Activated T-cell treated with anti-CD3 and anti-CD28 coated beads, Interleukin-2, amount 50 U/mL, for 1 hour (primary cell): ENCODE data around the gene APBA2.

Experiments
- DNase-seq: peaks from one replicate; pipeline ENCODE4 v3.0.0-alpha.2; 2020

APBA2 gene

DNA sequence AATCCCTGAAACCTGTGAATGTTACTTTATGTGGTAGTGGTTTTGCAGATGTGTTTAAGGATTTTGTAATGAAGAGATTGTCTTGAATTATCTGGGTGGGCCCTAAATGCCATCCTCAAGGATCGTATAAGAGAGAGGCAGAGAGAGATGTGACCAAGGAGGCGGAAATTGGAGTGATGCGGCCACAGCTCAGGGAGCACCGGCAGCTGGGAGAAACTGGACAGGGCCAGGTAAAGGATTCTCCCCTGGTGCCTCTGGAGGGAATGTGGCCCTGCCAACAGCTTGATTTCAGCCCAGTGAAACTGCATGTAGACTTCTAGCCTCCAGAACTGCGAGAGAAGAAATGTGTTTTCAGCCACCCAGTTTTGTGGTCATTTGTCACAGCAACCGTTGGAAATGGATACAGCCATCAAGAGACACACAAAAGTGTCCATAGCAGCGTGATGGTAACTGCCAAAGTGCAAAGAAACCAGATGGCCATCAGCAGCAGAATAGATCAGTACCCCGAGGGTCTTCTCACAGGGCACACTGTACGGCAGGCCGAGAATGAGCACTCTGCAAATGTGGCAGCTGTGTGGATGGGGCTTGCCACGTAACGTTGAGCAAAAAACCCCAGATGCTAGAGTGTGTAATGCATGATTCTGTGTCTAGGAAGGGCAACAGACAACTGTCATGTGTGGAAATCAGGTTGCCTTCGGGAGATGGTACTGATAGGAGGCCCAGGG is 12.2 kb downstream of the APBA2 start:
- DNase-seq = no peak

DNA sequence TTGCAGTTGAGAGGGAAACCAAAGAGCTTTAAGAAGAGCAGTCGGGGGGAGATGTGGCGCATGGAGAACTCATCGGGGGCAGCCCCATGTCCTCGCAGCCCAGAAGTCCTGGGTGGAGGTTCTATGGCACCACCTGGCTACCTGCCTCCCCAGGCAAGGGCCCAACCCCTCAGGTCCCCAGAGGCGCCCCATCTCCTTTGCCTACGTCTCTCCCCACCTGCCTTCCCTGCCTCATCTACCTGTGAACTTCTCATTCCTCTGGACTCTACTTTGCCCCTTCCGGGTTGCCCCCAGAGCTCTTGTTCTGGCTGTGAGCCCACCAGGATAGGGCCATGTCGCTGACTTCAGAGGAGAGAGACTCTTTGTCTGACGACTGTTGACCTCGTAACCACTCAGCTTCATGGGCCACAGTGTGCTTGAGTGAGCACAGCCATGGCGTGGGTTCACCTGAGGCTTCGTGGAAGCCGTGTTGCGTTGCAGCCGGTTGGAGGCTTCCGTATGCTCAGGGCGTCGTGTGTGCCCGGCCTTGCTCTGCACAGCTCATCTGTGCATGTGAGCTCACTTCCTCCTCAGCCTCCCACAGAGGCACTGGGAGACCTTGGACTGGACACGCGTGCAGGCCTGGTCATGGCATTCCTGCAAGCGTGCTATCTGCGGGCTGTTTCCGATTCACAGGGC is 13.4 kb downstream of the APBA2 start:
- no peak for DNase-seq

- no peak for DNase-seq
Observed at GRCh38 chr15:28900041-28900891, 14.5 kb downstream of the APBA2 start.

- DNase-seq = no peak
Observed at GRCh38 chr15:28900892-28901586, 15.3 kb downstream of the APBA2 start.

- DNase-seq = peak; percentile 5
Observed at GRCh38 chr15:28901587-28901980, 15.8 kb downstream of the APBA2 start.

- peak; percentile 9 for DNase-seq
Observed at GRCh38 chr15:28901987-28902745, 16.4 kb downstream of the APBA2 start.

DNA sequence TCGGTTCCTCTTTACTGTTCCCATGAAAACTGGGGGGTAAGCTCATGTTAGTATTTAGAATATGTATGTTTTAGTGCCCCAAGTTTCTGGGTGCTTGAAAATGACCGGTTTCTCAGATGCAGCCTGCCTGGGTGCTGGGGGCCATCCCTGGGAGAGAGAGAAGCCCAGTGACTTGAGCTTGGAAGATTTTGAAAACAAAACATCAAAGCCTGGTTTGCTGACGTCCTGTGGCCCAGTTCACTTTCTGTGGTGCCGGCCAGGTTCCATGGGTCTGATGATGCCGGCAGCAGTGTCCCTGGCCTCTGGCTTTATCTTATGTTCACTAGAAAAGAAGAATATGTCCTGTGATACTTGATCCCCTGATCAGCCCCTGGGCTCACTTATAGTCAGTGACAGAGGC is 17.1 kb downstream of the APBA2 start:
- DNase-seq = peak; percentile 5

DNA sequence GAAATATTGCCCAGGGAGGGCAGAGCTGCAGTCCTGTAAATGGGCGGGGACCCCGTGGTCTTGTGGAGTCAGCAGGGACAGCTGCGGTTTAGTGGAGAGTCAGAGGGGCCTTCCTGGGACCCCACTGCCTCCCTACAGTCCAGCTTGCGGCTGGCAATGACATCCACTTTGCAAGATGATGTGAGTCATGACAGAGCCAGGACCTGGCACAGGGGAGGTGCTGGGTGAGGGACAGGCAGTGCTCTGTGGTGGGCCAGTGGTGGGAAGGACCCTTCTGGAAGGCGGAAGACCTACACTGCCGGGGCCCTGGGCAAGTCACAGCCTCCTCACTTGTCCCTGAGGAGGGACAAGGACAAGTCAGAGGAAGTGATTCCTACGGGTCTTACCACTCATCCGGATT is 17.8 kb downstream of the APBA2 start:
- peak; percentile 14 for DNase-seq

GRCh38 chr15:28904003-28904402 is 18.2 kb downstream of the APBA2 start:
- DNase-seq = peak; percentile 8

DNA sequence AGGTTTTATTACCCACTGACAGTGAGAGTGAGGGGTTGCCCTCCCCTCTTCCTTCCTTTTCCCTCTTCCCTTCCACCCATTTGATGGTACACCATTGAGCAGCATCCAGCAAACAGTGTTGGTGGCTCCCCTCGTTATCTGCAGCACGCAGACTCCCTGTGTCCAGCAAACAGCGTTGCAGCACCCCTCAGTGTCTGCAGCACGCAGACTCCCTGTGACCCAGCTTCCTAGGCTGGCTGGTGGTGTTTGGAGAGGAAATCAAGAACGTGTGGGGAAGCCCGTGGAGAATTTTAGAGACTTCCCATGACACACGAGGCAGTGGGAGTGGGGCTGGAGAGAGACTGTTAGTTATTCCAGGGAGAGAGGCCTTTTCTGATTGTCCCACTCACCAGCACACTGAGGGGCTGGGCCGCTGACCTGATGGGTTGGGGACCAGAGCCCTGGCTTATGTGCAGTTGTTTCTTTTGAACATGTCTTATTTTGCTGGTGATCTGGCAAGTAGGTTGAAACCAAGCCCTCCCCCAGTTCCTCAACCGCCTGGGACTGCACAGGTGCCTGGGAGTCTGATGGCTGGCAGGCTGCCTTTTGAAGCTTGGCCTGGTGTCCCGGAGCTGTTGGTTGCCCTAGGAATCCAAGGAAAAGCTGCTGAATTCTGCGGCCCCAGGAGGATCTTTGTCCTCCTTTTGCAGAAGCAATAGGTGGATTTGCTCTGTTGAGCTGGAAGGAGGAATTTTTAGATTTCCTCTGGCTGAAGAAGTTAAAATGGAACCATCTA is 19.0 kb downstream of the APBA2 start:
- DNase-seq = peak; percentile 11

GRCh38 chr15:28907338-28907960 is 21.7 kb downstream of the APBA2 start:
- no peak for DNase-seq

GRCh38 chr15:28909958-28910500 is 24.3 kb downstream of the APBA2 start:
- DNase-seq = no peak

- no peak for DNase-seq
Observed at GRCh38 chr15:28911310-28911931, 25.6 kb downstream of the APBA2 start.

DNA sequence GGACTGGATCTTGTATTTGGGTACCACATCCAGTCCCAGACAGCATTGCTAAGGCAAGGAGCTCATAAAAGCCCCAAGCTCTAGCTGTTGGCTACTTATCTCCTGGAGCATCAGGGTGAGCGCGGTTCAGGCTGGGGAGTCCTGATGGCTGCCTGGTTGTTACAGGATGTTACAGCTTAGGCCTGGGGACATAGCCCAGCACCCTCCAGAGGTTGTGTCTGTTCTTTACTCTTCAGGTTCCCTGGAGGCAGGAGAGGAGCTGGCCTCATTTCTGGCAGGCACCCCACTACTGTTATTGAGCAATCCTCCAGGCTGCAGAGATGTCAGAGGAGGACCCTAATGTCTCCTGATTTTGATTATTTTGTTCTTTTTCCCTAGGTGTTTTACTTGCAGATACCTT is 26.6 kb downstream of the APBA2 start:
- no peak for DNase-seq

DNA sequence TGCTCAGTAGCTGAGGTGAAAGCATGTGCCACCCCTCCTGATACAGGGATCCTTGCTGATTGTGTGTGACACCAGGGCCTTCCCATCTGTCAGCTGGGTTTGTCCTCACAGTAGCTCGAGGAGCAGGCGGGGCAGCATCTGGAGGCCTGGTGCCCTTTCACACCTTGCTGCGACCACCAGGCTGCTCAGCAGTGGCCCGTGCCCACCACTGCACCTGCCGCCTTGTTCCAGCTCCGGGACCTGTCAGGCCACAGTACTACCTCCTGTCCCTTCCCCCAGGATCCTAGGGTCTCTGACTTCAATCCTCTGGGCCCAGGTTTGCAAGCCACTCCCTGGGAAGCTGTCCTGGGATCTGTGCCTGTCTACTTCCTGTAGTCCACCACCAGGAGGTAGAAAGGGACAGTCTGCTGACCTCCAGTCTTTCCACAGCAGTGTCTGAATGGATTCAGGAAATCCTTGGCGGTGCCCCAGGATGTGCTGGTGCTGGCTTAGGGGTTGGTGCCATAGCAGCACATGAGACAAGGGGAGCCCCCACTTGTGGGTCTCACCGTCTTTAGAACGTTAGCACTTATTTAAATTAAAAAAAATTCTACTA is 27.5 kb downstream of the APBA2 start:
- no peak for DNase-seq

- no peak for DNase-seq
Observed at GRCh38 chr15:28914046-28914445, 28.3 kb downstream of the APBA2 start.

DNA sequence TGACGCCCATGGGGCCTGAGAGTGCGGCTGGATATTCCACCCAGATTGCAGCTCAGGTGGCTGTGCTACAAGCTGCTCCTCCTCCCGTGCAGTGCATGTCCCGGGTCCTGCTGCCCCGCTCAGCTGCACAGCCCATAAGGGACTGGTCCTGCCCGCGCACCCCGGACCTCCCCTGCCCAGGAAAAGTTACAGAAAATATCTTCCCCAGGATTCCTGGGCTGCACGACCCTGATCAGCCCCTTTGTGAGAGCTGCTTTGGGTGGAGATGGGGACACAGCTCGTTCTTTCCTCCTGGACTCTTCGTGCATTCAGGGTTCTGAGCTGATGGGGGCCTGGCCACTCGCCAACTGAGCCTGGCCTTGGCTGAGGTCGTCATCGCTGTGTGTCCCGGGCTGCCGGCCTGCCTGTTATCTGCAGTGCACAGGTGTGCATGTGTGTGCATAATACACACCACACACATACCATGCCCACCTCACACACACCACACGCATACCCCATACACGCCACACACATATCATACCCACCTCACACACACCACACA is 28.8 kb downstream of the APBA2 start:
- DNase-seq = no peak

DNA sequence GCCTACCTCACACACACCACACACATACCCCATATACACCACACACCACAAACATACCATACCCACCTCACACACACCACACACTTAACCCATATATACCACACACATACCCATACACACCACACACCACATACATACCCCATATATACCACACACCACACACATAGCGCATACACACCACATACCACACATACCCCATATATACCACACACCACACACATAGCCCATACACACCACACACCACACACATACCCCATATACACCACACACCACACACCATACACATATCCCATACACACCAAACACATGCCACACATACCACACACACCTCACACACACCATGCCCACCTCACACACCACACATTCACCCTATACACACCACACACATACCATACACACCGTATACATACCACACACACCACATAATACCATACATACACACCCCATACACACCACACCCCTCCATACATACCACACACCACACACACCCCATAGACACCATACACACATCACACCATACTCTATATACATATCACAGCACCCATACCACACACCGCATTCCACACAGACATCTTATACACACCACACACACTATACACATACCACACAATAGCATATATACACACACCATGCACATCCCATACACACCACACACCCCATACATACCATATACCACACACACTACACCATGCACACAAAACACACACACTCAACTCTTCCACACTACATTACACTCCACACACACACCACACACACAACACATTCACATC is 29.5 kb downstream of the APBA2 start:
- DNase-seq = no peak

GRCh38 chr15:28915935-28916334 is 30.2 kb downstream of the APBA2 start:
- no peak for DNase-seq
